IMR-90 (cell line): Measurements from ENCODE around the gene AGAP1. TPM values are rescaled to one million over a fixed set of nuclear protein-coding genes. Genes with fewer than 3 reads are reported as not detected.

Source experiments
- ATAC-seq: fragments of 200-7000 bp; cut with Tn5 transposase; 2 replicates; pipeline ENCODE4 v1.9.1; 2020; ENCODE audit warnings: low read depth, mild to moderate bottlenecking, moderate library complexity
- BruUV-seq: library from RNA; stranded (reverse); fragments of 400-500 nt; replicated peaks from 2 replicates; lab custom pipeline; 2021; lab: Mats Ljungman, UMichigan
- CTCF ChIA-PET: fragments of 300-600 bp; formaldehyde crosslinking; extraction: SDS; loops from one replicate; lab custom pipeline; 2021; ENCODE audit warnings: antibody characterized with exemption; lab: Yijun Ruan, JAX
- POLR2A ChIA-PET: fragments of 300-600 bp; sonication (Branson Sonifier 250); formaldehyde crosslinking; loops from one replicate; lab custom pipeline; 2022; ENCODE audit warnings: antibody characterized with exemption; ENCODE audit not compliant: unreplicated experiment; lab: Charles Lee
- DNase-seq: peaks from one replicate; pipeline ENCODE4 v3.0.0; 2013
- H2AFZ ChIP-seq: replicated peaks from 2 replicates; pipeline ENCODE3; 2013; ENCODE audit warnings: low read length, mild to moderate bottlenecking; ENCODE audit not compliant: poor library complexity
- H2AK5ac ChIP-seq: 2 replicates; pipeline ENCODE4 v1.6.1; 2013; ENCODE audit warnings: low read depth, low read length, inconsistent platforms
- H2AK9ac ChIP-seq: replicated peaks from 2 replicates; pipeline ENCODE3; 2013; ENCODE audit warnings: mild to moderate bottlenecking, low read depth, low read length, moderate library complexity; ENCODE audit not compliant: poor library complexity
- H2BK120ac ChIP-seq: 2 replicates; pipeline ENCODE4 v1.6.1; 2013; ENCODE audit warnings: low read depth, low read length, inconsistent platforms
- H2BK15ac ChIP-seq: 3 replicates; pipeline ENCODE4 v1.6.1; 2013; ENCODE audit warnings: low read depth, low read length, inconsistent platforms
- H2BK20ac ChIP-seq: 2 replicates; pipeline ENCODE4 v1.6.1; 2013; ENCODE audit warnings: low read depth, mild to moderate bottlenecking, inconsistent platforms, low read length, moderate library complexity
- H2BK5ac ChIP-seq: 2 replicates; pipeline ENCODE4 v1.6.1; 2013; ENCODE audit warnings: mild to moderate bottlenecking, low read depth, low read length, inconsistent platforms; ENCODE audit not compliant: poor library complexity, severe bottlenecking
- H3K14ac ChIP-seq: replicated peaks from 2 replicates; pipeline ENCODE4 v1.6.1; 2013; ENCODE audit warnings: low read depth, low read length, inconsistent platforms
- H3K18ac ChIP-seq: 2 replicates; pipeline ENCODE4 v1.6.1; 2013; ENCODE audit warnings: low read depth, low read length, control low read depth
- H3K23ac ChIP-seq: 2 replicates; pipeline ENCODE4 v1.6.1; 2013; ENCODE audit warnings: low read depth, low read length, inconsistent platforms
- H3K27ac ChIP-seq: 2 replicates; pipeline ENCODE4 v1.5.1; 2013; ENCODE audit warnings: mild to moderate bottlenecking, control low read depth, low read length; ENCODE audit not compliant: insufficient read depth
- H3K27me3 ChIP-seq: 2 replicates; pipeline ENCODE4 v1.6.1; 2013; ENCODE audit warnings: low read length; ENCODE audit not compliant: control insufficient read depth, insufficient read depth
- H3K36me3 ChIP-seq: 2 replicates; pipeline ENCODE4 v1.6.1; 2013; ENCODE audit warnings: low read length, mixed read lengths; ENCODE audit not compliant: control insufficient read depth, insufficient read depth
- H3K4ac ChIP-seq: 2 replicates; pipeline ENCODE4 v1.6.1; 2013; ENCODE audit warnings: low read depth, low read length, inconsistent platforms
- H3K4me1 ChIP-seq: 2 replicates; pipeline ENCODE4 v1.6.1; 2013; ENCODE audit warnings: low read length, mixed read lengths; ENCODE audit not compliant: control insufficient read depth, insufficient read depth
- H3K4me2 ChIP-seq: 2 replicates; pipeline ENCODE4 v1.6.1; 2013; ENCODE audit warnings: low read depth, mild to moderate bottlenecking, control low read depth, low read length, moderate library complexity
- H3K4me3 ChIP-seq: 2 replicates; pipeline ENCODE4 v1.5.1; 2013; ENCODE audit warnings: low read depth, mild to moderate bottlenecking, control low read depth, low read length, moderate library complexity; ENCODE audit not compliant: insufficient read depth
- H3K56ac ChIP-seq: 2 replicates; pipeline ENCODE4 v1.6.1; 2013; ENCODE audit warnings: low read length, inconsistent platforms; ENCODE audit not compliant: insufficient read depth; ENCODE audit errors: extremely low read depth
- H3K79me1 ChIP-seq, 2 experiments: 2 replicates each; pipeline ENCODE4 v1.6.1; 2013; ENCODE audit warnings: low read length in 2 of 2, inconsistent platforms in 1 of 2, low read depth in 1 of 2
- H3K9ac ChIP-seq: 2 replicates; pipeline ENCODE4 v1.6.1; 2013; ENCODE audit warnings: low read depth, low read length, control low read depth
- H3K9me1 ChIP-seq: 2 replicates; pipeline ENCODE4 v1.6.1; 2013; ENCODE audit warnings: low read length, inconsistent platforms; ENCODE audit not compliant: insufficient read depth
- H3K9me3 ChIP-seq: 2 replicates; pipeline ENCODE4 v1.6.1; 2013; ENCODE audit warnings: low read length; ENCODE audit not compliant: control insufficient read depth, insufficient read depth
- H4K20me1 ChIP-seq: 2 replicates; pipeline ENCODE4 v1.6.1; 2013; ENCODE audit warnings: low read length, inconsistent platforms; ENCODE audit not compliant: insufficient read depth
- H4K5ac ChIP-seq: 2 replicates; pipeline ENCODE4 v1.6.1; 2013; ENCODE audit warnings: mild to moderate bottlenecking, low read depth, low read length, control low read depth
- H4K8ac ChIP-seq, 2 experiments: 2 replicates each; pipeline ENCODE4 v1.6.1; 2013; ENCODE audit warnings: low read depth in 2 of 2, low read length in 2 of 2, control low read depth in 1 of 2, inconsistent platforms in 1 of 2
- H4K91ac ChIP-seq: 2 replicates; pipeline ENCODE4 v1.6.1; 2013; ENCODE audit warnings: low read depth, low read length, inconsistent platforms; ENCODE audit not compliant: insufficient read depth
- BHLHE40 ChIP-seq: fragments of 150-350 bp; IDR thresholded peaks from 2 replicates; pipeline ENCODE4 v1.6.1; 2016; ENCODE audit warnings: mild to moderate bottlenecking, low read depth, low read length
- CEBPB ChIP-seq: IDR thresholded peaks from 2 replicates; pipeline ENCODE4 v1.6.1; 2012; ENCODE audit warnings: low read depth, low read length, improper control_type of control experiment
- CHD1 ChIP-seq: IDR thresholded peaks from 2 replicates; pipeline ENCODE4 v1.6.1; 2012; ENCODE audit warnings: low read depth, low read length, improper control_type of control experiment
- FOS ChIP-seq: fragments of 150-350 bp; IDR thresholded peaks from 2 replicates; pipeline ENCODE4 v1.6.1; 2016; ENCODE audit warnings: low read depth, low read length
- MAFK ChIP-seq: IDR thresholded peaks from 2 replicates; pipeline ENCODE4 v1.6.1; 2012; ENCODE audit warnings: low read depth, low read length, improper control_type of control experiment
- MAZ ChIP-seq: IDR thresholded peaks from 2 replicates; pipeline ENCODE4 v1.6.1; 2012; ENCODE audit warnings: low read depth, mild to moderate bottlenecking, low read length, improper control_type of control experiment, moderate library complexity, borderline replicate concordance
- MXI1 ChIP-seq: IDR thresholded peaks from 2 replicates; pipeline ENCODE4 v1.6.1; 2012; ENCODE audit warnings: low read depth, mild to moderate bottlenecking, low read length, moderate library complexity, borderline replicate concordance
- NFE2L2 ChIP-seq: fragments of 150-350 bp; IDR thresholded peaks from 2 replicates; pipeline ENCODE4 v1.6.1; 2016; ENCODE audit warnings: low read depth, mild to moderate bottlenecking, low read length
- POLR2A ChIP-seq: IDR thresholded peaks from 2 replicates; pipeline ENCODE4 v1.6.1; 2012; ENCODE audit warnings: mild to moderate bottlenecking, low read depth, low read length
- RAD21 ChIP-seq: IDR thresholded peaks from 2 replicates; pipeline ENCODE4 v1.6.1; 2012; ENCODE audit warnings: low read length, improper control_type of control experiment
- RCOR1 ChIP-seq: IDR thresholded peaks from 2 replicates; pipeline ENCODE4 v1.6.1; 2012; ENCODE audit warnings: mild to moderate bottlenecking, low read length, improper control_type of control experiment; ENCODE audit not compliant: insufficient replicate concordance
- RFX5 ChIP-seq: IDR thresholded peaks from 2 replicates; pipeline ENCODE4 v1.8.0; 2012; ENCODE audit warnings: low read depth, mild to moderate bottlenecking, low read length, moderate library complexity
- SMC3 ChIP-seq: fragments of 150-350 bp; IDR thresholded peaks from 2 replicates; pipeline ENCODE4 v1.6.1; 2016; ENCODE audit warnings: low read depth, mild to moderate bottlenecking, antibody characterized with exemption, low read length, moderate library complexity
- WGBS, 2 experiments: methylation state at CpG; one replicate each; pipeline versions ENCODE4 v1.1.5 to v1.1.7; 2013; ENCODE audit warnings: missing lambda C conversion rate in 2 of 2; ENCODE audit not compliant: insufficient read length in 1 of 2; ENCODE audit errors: extremely low coverage in 2 of 2; 5-methylcytosine and 5-hydroxymethylcytosine counted together
- dilution Hi-C: fragments of 300-500 bp; cut with HindIII; formaldehyde crosslinking; loops from one replicate; pipeline ENCODE4 v1.14.3; 2018; ENCODE audit warnings: low sequenced_read_pairs; ENCODE audit not compliant: unreplicated experiment
- in situ Hi-C: fragments of 300-500 bp; cut with MboI; formaldehyde crosslinking; loops from 3 replicates; pipeline ENCODE4 v1.14.3; 2019; ENCODE audit warnings: low sequenced_read_pairs, inconsistent platforms, mixed read lengths
- intact Hi-C: fragments of 100-400 bp; cut with micrococcal nuclease; formaldehyde crosslinking; loops from 2 replicates; pipeline ENCODE4 v1.10.0; 2022
- polyA plus RNA-seq, 3 experiments: library from polyadenylated mRNA; depleted of rRNA; stranded (reverse); fragments of >200 nt; gene quantifications; 2 replicates each; pipeline ENCODE4 v1.2.3, GENCODE V29; 2012; ENCODE audit warnings: low replicate concordance in 1 of 3
- total RNA-seq: library from RNA; depleted of rRNA; stranded (reverse); fragments of >200 nt; gene quantifications from 2 replicates; pipeline ENCODE4 v1.2.3, GENCODE V29; 2012
- TF ChIP-seq, protein P1 (sequence below): conservative IDR thresholded peaks from 2 replicates; pipeline ENCODE4 v1.5.1; 2012; ENCODE audit warnings: mild to moderate bottlenecking, low read depth, low read length, improper control_type of control experiment
- TF ChIP-seq, protein P2 (sequence below): fragments of 150-350 bp; IDR thresholded peaks from 2 replicates; pipeline ENCODE4 v1.6.1; 2016; ENCODE audit warnings: low read depth, mild to moderate bottlenecking, low read length, moderate library complexity, borderline replicate concordance
- TF ChIP-seq, protein P3 (sequence below): fragments of 150-350 bp; IDR thresholded peaks from 2 replicates; pipeline ENCODE4 v1.6.1; 2017; ENCODE audit warnings: mild to moderate bottlenecking, antibody characterized with exemption, low read length, low read depth

The AGAP1 gene
- total and polyA plus RNA-seq, 2 of the 4 experiments (the other 2 are of a cell fraction) = 15.1 to 16.4 TPM

DNA sequence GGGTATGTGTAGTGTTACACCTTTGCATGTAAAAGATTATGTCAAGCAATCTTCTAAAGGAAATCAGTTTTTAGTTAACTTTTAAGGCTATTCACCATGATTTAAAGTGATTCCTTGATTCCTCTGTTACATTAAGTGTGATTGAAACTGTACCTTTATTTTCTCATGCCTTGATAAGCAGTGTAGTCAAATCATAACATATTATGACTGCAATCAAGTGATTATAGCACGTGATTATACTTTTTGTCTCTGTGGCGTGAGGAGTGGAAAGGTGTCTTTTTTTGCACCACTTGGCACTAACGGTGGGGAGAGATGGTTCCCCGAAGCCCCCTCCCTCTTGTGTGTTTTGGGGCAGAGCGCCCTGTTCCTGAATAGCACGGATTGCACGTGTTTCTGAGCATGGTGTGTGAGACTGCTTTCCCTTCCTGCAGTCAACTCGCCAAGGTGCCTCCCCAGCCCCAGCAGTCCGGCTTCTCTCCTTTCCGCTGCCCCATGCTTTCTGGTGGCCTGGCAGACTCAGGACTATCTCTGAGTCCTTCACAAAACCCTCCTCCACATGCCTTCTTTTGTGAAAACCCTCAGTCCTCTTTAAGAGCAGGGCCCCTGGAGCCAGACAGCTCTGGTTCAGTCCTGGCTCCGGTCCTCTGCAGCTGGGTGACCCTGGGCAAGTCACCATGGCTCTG, 68.4 kb downstream of the AGAP1 start:
- dilution Hi-C loops = no loop called here
- WGBS, 2 experiments = no CpG with 5 or more reads among the region's 11 CpGs

More for the DNA sequence above, 68.4 kb downstream of the AGAP1 start:
- intact Hi-C loops (no loop called here), in situ Hi-C loops (no loop called here)
- H4K5ac ChIP-seq = no peak overlapping the region
- BruUV-seq = no TSS peak
- no peak overlapping the region for H3K4me3 ChIP-seq
- no peak for DNase-seq
- H3K4ac ChIP-seq = no peak overlapping the region
- no peak overlapping the region for H2BK15ac ChIP-seq
- peaks cover 44 to 75% of the 10 kb centered on the region in 2 experiments for H3K79me1 ChIP-seq
- no peaks in the 10 kb centered on the region for H3K9me3 ChIP-seq
- no peak overlapping the region for H3K27ac ChIP-seq
- peaks cover 9% of the 10 kb centered on the region for H3K4me1 ChIP-seq
- no peak overlapping the region for H3K56ac ChIP-seq
- H3K9me1 ChIP-seq = peaks cover 7% of the 10 kb centered on the region; the same call in 1 of the 2 replicates
- ChIA-PET CTCF (no interaction called here), POLR2A (no interaction called here)
- H3K36me3 ChIP-seq = no peaks in the 10 kb centered on the region
- H3K14ac ChIP-seq = no peak overlapping the region
- no peak overlapping the region for H3K9ac ChIP-seq
- no peak overlapping the region for H2AFZ ChIP-seq
- H2BK5ac ChIP-seq = no peak overlapping the region
- ATAC-seq = no peak
- no peak overlapping the region for H4K91ac ChIP-seq
- H2BK120ac ChIP-seq = no peak overlapping the region
- H2AK5ac ChIP-seq = no peak overlapping the region
- H4K8ac ChIP-seq = no peak overlapping the region
- H2BK20ac ChIP-seq = no peak overlapping the region
- TF ChIP-seq RFX5 (no peak), SMC3 (no peak), POLR2A (no peak), CHD1 (no peak), MXI1 (no peak), BHLHE40 (no peak), MAFK (no peak), RAD21 (no peak), RCOR1 (no peak), FOS (no peak), MAZ (no peak), NFE2L2 (no peak), CEBPB (no peak)
- TF ChIP-seq, protein P1, sequence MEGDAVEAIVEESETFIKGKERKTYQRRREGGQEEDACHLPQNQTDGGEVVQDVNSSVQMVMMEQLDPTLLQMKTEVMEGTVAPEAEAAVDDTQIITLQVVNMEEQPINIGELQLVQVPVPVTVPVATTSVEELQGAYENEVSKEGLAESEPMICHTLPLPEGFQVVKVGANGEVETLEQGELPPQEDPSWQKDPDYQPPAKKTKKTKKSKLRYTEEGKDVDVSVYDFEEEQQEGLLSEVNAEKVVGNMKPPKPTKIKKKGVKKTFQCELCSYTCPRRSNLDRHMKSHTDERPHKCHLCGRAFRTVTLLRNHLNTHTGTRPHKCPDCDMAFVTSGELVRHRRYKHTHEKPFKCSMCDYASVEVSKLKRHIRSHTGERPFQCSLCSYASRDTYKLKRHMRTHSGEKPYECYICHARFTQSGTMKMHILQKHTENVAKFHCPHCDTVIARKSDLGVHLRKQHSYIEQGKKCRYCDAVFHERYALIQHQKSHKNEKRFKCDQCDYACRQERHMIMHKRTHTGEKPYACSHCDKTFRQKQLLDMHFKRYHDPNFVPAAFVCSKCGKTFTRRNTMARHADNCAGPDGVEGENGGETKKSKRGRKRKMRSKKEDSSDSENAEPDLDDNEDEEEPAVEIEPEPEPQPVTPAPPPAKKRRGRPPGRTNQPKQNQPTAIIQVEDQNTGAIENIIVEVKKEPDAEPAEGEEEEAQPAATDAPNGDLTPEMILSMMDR = no peak
- TF ChIP-seq, protein P2, sequence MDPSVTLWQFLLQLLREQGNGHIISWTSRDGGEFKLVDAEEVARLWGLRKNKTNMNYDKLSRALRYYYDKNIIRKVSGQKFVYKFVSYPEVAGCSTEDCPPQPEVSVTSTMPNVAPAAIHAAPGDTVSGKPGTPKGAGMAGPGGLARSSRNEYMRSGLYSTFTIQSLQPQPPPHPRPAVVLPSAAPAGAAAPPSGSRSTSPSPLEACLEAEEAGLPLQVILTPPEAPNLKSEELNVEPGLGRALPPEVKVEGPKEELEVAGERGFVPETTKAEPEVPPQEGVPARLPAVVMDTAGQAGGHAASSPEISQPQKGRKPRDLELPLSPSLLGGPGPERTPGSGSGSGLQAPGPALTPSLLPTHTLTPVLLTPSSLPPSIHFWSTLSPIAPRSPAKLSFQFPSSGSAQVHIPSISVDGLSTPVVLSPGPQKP = no peak
- TF ChIP-seq, protein P3, sequence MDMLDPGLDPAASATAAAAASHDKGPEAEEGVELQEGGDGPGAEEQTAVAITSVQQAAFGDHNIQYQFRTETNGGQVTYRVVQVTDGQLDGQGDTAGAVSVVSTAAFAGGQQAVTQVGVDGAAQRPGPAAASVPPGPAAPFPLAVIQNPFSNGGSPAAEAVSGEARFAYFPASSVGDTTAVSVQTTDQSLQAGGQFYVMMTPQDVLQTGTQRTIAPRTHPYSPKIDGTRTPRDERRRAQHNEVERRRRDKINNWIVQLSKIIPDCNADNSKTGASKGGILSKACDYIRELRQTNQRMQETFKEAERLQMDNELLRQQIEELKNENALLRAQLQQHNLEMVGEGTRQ = no peak
- H3K4me2 ChIP-seq = no peak overlapping the region
- no peaks in the 10 kb centered on the region for H3K27me3 ChIP-seq
- peaks cover 67% of the 10 kb centered on the region for H4K20me1 ChIP-seq
- no peak overlapping the region for H3K18ac ChIP-seq
- no peak overlapping the region for H2AK9ac ChIP-seq
- no peak overlapping the region for H3K23ac ChIP-seq
